Astrocyte of the spinal cord (primary cell): ENCODE results near the gene CELA1.

Experiments
- DNase-seq: peaks from one replicate; pipeline ENCODE4 v3.0.0; 2011; ENCODE audit warnings: low read depth, low spot score
- H3K4me3 ChIP-seq: 2 replicates; pipeline ENCODE4 v1.5.1; 2011; ENCODE audit warnings: low read depth, mild to moderate bottlenecking, low read length, moderate library complexity
- CTCF ChIP-seq: IDR thresholded peaks from 2 replicates; pipeline ENCODE4 v1.5.1; 2012; ENCODE audit warnings: low read depth, mild to moderate bottlenecking, low read length, inconsistent platforms
- in situ Hi-C: cut with HindIII; loops from 2 replicates; pipeline ENCODE4 v1.10.0; 2017; ENCODE audit warnings: low sequenced_read_pairs

Gene CELA1

GRCh38 chr12:51349026-51349425 is 2.5 kb upstream of the CELA1 start:
- no peak for TF ChIP-seq CTCF
- in situ Hi-C loops: no loop called here
- DNase-seq: no peak
- no peak overlapping the region for H3K4me3 ChIP-seq

- no peak for DNase-seq
- in situ Hi-C loops: no loop called here
- no peak overlapping the region for H3K4me3 ChIP-seq
- no peak for TF ChIP-seq CTCF
Measured at GRCh38 chr12:51348116-51348515, 1.6 kb upstream of the CELA1 start.

- peak; percentile 33 for DNase-seq
Measured at GRCh38 chr12:51345681-51346080, 798 bp downstream of the CELA1 start.

GRCh38 chr12:51343201-51343600 is 3.3 kb downstream of the CELA1 start:
- in situ Hi-C loops: no loop called here
- DNase-seq: no peak
- no peak overlapping the region for H3K4me3 ChIP-seq
- no peak for TF ChIP-seq CTCF

More at GRCh38 chr12:51345681-51346080, 798 bp downstream of the CELA1 start:
- TF ChIP-seq CTCF: no peak
- in situ Hi-C loops: no loop called here
- no peak overlapping the region for H3K4me3 ChIP-seq

GRCh38 chr12:51342416-51342815 is 4.1 kb downstream of the CELA1 start:
- H3K4me3 ChIP-seq: no peak overlapping the region
- no peak for TF ChIP-seq CTCF
- in situ Hi-C loops: no loop called here
- DNase-seq: no peak

GRCh38 chr12:51341251-51342007 is 5.0 kb downstream of the CELA1 start:
- peak; percentile 75 for DNase-seq
- peak overlapping the region; percentile 8 for H3K4me3 ChIP-seq
- in situ Hi-C loops: no loop called here
- peak; percentile 100 for TF ChIP-seq CTCF
